ELF-1 (cell line): ENCODE data around the gene BABAM2.

Experiments
- DNase-seq: peaks from one replicate; pipeline ENCODE4 v3.0.0-alpha.2; 2016; ENCODE audit warnings: low read depth, low spot score

The BABAM2 gene

DNA sequence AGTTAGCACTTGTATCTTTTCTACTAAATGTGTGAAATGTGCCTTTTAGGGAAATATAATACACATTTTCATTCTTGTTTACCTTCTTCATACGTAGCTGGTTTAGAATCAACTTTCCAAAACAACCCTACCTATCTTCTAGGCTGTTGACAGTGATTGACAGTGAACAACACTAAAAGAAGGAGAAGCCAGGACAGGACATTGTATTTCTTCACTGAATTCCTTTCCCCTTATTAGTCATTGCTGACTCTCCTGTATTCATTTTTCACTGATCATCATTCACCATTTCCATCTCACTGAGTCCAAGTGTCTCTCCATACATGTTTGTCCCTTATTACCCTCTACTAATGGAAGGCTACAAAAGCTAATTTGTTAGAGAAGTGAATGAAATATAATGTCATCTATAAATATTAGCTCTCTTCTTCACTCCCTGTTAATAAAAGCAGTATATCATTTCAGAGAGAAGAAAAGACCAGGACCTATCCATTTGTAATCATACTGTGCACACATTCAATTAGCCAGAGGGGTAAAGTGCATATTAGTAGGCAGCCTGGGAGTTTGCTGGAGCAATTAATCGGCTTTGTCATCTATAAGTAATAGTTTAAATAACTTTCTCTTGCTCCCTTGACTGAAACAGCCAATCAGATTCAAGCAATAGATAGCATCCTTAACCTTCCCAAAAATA lies 309.6 kb downstream of the BABAM2 start:
- no peak for DNase-seq

DNA sequence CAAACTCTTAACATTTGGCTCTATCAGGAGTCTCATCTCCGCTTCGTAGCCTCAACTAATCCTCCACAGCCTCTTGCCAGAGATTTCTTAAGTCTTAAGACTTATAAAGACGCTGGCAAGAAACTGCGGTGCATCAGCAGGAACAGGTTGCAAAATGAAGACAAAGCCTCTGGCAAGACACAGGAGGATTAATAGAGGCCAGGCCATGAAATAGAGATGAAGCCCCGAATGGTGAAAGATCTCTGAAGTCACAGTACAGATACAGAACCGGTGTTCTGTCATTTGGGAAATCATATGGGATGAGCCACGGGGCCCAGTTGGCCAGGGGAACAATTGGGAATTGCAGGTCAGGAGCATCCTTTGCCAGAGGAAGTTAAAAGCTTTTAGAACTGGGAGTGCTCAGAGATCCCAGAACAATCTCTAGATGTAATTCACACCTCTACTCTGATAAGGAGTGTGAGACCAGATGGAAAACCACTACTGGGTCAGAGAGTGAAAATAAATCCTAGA lies 311.2 kb downstream of the BABAM2 start:
- no peak for DNase-seq

DNA sequence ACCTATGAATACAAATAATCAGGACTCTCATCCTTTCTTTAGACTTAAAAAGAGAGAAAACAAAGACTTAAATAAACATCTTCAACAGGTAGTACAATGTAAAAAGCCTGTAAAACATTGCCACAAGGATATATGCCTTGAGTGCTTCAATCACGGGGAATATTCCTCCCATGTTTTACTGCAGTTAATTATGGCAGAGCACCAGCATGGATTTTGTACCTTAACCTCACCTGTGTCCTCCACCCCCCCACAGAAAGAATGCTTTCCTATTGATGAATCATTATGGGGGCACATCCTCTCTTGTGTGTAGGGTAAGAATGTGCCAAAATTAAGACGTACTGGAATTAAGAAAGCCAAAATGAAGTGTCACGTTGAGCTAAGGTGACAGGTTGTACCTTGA lies 312.2 kb downstream of the BABAM2 start:
- DNase-seq = no peak

DNA sequence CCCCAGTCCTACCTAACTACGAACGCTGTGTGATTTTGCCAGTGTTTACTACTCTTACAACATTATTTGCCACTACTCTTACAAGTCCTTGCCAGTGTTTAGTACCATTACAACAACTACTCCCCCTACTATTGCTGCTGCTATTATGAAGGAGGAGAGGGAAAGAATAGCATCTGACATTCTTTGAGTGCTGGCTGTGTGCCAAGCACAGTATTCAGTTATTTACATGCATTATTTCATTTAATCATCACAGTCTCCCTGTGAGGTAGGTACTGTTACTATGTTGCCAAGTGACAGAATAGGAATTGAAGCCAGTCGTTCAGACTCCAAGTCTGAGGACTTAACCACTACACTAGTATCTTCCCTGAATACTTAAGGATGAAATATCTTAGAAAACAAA lies 316.2 kb downstream of the BABAM2 start:
- no peak for DNase-seq

DNA sequence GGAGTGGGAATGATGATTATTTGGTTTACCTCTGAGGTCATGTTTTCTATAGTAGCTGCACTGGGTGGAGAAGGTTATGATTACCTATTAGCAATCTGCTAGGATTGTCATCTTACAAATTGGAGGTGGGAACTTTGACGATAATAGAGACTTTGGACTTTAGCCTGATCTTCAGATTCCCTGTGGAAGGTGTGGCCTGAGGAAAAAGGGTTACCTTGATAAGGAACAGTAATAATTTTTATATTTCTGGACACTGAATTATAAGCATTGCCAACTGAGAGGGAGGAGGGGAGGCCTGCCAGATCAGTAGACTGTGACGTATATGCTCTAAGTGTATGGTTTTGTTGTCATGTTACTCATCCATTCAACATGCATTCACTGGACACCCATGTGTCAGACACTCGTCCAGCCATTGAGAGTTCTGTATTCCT lies 318.7 kb downstream of the BABAM2 start:
- DNase-seq = no peak

DNA sequence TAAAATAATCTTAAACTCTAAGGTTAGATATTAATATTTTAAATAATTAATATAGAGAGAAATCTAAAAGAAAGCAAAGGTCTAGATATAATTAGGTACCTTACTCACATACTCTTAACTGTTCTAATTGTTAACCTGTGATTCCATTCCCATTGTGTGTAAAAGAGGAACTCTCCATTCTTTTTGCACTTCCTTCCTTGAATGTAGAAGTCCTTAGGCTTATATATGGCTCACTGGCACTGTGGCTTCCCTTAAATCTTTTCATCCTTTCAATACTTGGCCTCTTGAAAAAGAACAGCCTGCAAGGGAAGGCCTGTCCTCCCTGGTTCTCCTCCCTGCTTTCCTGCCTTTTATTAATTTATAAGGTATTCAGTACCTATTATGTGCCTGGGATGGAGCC lies 319.3 kb downstream of the BABAM2 start:
- DNase-seq = no peak

DNA sequence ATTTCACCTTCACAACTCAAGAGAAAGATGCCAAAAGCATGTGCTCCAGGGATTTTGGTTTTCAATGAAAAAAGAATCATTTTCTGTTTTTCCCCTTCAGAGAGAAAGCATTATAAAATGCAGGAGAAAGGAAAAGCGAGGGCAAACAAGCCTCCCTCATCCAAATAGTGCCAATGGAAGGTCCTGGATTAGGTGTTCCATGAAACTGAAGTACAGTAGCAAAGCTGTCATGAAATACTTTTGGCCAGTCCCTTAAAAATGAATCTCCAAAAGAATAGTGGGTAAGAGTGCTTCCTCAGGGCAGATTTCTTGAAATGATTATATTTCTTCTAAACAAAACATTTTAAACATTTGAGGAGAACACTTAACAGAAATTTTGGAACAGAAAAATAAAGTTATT lies 320.0 kb downstream of the BABAM2 start:
- DNase-seq = no peak

DNA sequence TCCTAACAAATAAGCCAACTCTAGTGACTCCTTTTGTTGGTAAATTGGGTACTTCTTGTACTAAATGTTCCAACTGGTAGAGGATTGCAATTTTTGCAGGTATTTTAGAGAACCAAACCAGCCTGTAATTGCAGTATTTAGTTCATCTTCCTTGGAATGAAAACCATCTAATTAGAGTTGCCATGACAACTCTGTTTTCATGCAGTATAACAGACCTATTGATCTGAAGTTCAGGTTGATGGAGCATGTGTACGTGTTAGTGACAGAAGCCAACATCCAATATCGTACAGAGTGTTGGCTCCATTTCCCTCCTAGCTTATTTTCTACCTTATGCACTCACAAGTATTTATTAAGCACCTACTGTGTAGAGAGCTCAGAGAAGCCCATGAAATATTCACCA lies 325.8 kb downstream of the BABAM2 start:
- DNase-seq = no peak

DNA sequence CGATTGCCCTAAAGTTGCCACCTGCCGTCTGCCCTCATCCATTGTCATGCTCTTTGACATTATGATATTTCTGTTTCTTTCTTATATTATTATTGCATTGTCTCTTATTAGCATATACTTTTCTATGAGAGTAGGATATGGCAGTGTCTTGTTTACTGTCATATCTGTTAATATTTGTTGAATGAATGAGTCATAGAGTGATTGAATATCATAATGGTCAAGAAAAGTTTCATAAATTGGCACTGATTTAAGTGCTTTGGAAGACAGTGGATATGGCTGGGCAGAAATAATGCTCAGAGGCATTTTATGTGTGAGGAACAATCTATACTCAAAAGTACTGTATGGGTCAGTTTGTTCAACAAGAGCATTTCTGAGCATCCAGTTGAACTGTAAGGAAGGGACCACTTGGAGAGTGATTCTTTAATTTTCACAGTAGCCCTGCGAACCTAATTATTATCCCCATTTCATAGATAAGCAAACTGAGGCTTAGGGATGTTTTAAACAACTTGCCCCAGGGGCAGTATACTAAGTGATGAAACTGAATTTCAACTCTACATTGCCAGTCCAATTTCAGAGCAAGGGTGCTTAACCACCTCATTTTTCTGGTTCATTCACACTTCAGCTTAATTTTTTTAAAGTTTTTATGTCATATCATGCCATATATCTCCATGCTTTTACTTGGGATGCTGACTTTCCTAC lies 326.7 kb downstream of the BABAM2 start:
- no peak for DNase-seq

DNA sequence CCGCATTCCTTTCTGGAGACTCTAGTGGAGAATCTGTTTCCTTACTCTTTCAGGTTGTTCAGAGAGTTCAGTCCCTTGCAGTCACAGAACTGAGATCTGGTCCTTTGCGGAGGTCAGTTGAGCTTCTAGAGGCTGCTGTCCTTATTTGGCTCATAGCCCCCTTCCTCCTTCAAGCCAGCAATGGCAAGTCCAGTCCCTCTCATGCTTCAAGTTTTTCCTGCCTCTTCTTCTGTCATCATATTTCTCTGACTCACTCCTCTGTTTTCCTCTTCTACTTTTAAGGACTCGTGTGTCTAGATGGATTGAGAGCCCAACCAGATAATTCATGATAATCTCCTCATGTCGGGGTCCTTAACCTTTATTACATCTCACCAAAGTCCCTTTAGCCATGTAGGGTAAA lies 328.6 kb downstream of the BABAM2 start:
- no peak for DNase-seq

DNA sequence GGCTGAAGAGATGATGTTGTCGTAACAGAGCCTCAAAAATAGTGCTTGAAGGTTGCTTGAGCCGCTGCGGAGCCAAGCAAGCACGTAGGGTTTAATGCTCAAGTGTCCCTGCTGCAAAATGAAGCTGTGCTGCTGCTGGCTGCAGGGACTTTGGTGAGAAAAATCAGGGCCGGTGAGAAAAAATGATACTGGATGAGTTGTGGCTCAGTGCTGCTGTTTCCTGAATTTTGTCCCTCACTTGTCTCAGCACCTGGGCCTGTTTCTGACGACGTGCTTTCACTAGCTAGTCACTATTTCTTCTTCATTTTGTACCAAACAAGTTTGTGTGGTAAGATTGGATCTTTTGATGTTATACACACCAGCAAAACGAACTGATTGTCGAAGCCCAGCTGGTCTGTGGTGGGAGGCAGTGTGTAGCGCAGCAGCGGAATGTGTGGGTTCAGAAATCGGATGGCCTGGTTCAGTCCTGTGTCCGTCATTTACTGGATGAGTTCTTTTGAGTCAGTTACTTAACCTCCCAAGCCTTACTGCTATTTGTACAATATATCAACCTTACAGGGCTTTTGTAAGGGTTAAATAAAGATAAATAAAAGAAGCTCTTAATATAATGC lies 329.3 kb downstream of the BABAM2 start:
- no peak for DNase-seq

DNA sequence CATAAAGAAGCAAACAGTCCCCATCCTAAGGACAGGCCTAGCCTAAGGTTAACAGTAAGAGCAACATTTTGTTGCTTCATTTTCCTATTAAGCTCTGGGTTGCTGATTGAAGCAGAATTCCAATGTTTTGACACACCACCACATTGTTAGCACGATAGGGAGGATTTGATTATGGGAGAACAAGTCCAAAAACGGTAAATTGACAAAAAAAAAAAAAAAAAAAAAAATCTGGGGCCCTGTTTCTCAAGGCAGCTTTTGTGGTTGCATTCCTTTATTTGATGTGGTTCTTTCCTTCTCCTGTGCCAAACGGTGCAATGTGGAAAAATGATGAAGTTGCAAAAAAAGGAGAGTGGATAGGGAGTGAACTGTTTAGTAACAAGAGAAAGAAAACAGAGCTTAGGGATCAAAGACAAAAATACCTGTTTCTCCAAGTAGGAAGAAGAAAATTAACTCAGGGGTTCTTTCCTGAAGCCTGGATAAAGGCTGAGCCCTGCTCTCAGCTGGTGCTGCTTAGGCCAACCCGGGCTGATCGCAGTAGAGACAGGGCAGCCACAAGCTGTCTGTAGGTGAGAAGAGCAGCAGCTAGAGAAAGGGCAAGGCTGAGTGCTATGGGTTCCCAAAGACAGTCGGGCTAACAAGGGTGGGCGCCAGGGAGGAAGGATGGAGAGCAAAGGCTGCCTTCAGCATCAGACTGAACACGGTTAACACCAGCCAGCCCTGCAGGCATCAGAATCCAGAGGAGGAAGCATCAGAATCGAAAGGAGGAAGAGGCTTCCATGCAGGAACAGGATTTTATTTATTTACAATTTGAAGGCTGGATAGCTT lies 334.3 kb downstream of the BABAM2 start:
- DNase-seq = no peak

DNA sequence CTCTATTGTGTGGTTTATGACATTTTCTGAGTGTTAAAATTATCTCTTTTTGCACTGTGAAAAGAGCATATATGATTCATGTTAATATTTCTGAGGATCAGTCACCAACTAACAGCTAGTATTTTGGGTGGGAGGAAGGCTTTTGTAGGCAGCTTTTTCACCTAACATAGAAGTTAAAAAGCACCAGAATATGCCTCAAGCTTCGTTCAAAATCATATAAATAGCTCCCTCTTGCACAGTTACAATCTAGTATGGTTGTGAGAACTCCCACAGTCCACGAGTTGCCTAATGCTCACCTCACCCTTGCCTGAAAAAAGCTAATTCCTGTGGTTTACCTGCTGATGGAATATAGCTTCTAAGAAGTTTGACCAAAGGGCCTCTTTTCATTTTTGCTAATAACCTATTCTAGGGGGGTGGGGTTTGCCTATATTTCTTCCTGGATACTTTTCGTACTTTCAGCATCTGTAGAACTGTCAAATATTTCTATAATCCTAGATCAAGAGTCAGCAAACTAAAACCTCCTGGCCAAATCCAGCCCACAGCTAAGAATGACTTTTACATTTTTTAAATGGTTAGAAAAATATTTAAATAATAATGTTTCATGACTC lies 335.0 kb downstream of the BABAM2 start:
- no peak for DNase-seq

DNA sequence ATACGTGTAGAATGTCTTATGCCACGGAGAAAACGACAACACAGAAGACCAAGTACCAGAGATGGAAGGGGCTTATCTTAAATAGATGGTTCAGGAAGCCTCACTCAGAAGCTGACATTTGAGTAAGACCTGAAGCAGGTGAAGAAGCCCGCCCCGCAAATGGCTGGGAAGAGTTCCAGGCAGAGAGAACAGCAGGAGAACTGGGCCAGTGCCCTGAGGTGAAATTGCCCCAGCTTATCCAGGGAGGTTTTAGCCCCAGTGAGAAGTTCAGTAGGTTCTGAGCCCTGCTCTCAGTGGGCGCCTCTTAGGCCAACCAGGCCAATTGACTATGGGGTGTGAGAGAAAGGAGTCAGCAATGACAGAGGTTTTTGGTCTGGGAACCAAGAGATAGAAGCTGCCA lies 336.0 kb downstream of the BABAM2 start:
- DNase-seq = peak; percentile 21

DNA sequence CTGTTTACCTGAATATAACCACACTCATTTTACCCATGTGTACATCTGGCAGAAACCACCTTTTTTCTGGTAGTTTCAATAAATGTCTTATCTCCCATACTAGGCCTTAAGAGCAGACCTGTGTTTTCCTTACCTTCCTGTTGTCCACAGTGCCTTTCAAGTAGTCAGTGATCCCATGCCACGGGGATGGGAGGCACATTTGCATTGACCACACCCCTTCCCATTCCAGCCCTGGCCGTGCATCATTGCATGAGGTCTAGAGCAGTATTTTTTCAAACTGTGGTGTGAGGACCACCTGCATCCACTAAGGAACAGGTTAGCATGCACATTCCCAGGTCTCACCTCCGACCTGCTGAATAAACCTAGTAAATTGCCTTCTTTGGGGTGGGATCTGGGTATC lies 337.0 kb downstream of the BABAM2 start:
- peak; percentile 6 for DNase-seq

DNA sequence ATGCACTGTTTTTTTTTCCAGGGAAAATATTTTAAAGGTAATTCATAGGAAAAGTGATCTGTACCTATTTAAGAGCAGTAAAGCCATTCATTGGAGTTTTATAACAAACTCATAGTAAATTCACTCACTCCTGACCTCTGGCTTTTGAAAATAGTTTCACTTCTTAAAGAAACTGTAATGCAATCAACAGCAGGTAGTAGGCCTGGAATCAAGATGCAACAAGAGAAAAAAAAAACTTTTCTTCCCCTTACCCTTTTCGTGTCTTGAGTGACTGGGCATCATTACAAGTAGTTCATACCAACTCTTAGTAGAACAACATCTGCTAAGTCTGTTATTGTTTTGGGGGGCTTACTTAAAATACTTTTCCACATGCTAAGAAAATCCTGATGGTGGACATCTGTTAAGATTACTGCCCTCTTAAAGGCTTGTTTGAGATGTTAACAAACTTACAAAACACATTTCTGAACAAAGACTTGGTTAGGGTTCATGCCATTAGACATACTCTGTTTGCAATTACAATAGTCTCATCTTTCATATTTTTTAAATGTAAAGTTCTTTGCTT lies 338.0 kb downstream of the BABAM2 start:
- DNase-seq = no peak

DNA sequence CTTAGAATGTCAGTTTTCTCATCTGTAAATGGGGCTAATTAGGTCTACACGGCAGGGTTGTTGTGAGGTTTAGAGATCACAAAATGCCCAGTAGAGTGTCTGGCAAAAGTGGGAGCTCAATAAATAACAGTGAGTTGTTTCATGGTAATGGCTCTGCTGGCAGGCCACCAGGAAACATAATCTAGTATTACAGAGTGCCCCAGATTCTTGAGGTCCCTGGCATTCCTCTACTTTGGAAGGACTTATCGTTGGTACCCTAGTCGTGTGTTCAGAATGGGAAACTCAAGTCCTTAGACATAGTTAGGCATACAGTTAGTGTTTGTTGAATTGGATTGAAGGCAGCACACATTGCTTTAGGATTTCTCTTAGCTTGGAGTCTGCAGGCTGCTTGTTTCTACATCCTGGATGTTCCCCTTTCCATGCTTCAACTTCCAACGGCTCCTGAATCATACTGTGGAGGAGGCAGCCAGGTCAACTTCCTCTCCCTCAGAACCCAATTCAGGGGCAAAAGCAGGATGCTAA lies 340.6 kb downstream of the BABAM2 start:
- no peak for DNase-seq

DNA sequence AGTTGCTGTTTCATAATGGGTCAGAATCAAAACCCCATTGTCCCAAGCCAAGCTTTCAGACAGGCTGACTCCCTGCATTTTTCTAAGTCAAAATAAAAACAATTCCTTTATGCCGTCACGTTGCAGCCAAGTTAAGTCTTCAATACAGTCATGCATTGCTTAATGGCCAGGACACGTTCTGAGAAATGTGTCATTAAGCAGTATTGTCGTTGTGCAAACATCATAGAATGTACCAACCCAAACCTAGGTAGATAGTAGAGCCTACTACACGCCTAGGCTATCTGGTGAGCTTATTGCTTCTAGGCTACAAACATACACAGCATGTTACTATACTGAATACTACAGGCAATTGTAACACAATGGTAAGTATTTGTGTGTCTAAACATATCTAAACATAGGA lies 341.8 kb downstream of the BABAM2 start:
- no peak for DNase-seq

DNA sequence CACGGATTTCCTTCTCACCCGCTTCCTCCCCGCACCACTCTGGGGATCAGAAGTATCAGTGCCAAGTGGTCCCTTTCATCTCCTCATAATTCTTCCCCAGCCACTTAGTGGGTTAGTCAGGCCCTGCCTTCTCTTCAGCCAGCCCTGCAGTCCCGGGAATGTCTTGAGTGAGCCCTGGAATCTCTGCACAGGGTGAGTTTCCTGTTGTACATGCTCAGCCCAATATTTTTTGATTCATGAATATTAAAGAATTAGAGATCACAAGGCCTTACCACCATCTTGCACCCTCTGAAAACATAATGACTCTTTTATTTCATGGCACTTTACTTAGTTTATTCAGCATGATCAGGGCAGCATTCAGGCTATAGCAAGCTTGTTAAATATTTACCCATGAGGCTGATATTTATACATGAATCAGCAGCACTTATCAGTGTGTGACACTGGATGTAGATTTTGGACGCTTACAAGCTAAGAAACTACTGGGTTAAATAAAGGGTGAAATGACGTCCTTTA lies 342.7 kb downstream of the BABAM2 start:
- no peak for DNase-seq

DNA sequence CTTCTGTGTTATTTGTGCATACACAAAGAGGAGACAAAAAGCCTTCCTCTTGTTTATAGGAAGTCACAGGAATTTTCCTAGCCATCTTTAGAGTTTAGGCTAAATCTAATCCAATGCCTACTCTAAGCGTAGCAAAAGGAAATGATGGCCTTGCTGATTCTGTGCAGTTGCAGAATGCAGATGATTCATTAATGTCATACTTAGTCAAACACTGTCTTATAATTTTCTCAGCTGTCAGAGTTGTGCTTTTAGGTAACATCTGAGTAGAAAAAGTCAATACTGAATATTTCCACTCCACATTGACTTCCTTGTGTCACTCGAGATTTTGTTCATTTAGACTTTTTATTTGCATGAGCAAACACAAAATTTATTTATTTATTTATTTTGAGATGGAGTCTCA lies 344.3 kb downstream of the BABAM2 start:
- DNase-seq = no peak

DNA sequence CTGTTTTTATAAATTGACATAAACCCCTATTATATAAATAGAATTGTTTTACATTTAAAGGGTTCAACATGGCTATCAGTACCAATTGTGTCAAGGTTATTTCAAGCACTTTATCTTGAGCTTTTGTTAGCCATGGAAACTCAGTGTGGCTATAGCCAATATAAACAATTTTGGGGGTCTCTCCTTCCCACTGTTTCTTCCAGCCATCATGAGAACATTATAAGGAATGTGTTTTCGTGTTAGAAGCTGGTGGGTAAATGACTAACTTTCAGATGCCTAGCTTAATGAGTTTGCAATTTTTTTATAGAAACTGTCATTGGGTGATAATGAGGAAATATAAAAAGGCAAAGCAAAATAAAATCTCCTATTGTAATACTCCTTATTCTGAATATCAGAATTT lies 348.7 kb downstream of the BABAM2 start:
- DNase-seq = no peak
